T-helper 2 cell treated with Interferon-gamma antibody and Interleukin-4, amounts not matched to agents 100 ng/mL and 5 ng/mL, for 36 hours (primary cell): Measurements from ENCODE around the gene XDH. TPM values are rescaled to one million over a fixed set of nuclear protein-coding genes. Genes with fewer than 3 reads are reported as not detected.

Experiments
- intact Hi-C: fragments of 100-400 bp; cut with micrococcal nuclease; formaldehyde crosslinking; loops from one replicate; pipeline ENCODE4 v1.15.1; 2023
- total RNA-seq: library from RNA; stranded (reverse); gene quantifications from 2 replicates; pipeline ENCODE4 v1.2.3, GENCODE V29; 2022

Gene XDH
- total RNA-seq, 1 donor from 2014 or later = 0.30 TPM

- intact Hi-C loops = no loop called here
These were observed 82.0 kb downstream of the XDH start for GRCh38 chr2:31332521-31332920.

DNA sequence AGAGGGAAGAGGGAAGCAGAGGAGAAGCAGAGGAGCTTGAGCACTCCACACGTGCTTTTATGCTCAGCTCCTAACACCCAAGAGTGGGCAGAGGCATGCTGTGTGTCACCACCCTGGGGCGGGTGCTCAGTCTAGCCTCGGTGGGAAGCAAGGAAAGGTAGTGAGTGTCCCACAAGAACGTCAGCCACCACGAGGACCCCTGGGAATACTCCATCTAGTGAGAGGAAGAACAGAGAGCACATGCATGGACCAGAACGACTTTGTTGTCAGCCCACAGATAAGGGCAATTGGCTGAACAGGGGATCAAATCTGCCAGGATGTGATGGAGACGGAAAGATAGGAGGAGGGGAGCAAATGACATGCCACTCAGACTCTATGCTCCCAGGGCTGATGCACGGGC is 83.4 kb downstream of the XDH start:
- intact Hi-C loops = no loop called here

DNA sequence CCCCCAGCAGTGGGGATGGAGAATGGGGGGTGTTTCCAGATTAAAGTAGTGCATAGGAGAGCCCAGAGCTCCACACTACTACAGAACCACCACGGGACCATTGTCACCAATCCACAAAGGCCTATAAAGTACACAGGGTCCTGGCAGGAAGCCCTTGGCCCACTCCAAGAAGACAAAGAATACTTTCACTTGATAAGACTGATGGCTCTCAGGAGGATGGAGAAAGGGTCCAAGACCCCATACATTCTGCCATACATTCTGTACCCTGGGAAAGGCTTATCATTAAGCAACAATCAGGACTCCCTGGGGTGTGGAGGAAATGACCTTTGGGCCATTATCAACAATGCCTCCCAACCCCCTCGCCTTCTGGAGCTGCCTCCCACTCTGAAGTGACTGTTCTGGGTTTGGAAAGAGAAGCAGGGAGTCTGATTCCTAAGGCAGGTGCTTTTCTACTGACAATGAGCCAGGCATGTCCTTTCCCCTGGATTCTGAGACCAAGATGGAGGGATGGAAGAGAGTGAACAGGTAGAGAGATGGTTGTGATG is 85.4 kb downstream of the XDH start:
- intact Hi-C loops = loop anchor here (10.0 kb wide), 1 partner anchor 1184 kb away; the partner anchor contains the start of gene YPEL5

- intact Hi-C loops = loop anchor here (10.0 kb wide), 1 partner anchor 1183 kb away; the partner anchor contains the start of gene YPEL5
These were observed 86.5 kb downstream of the XDH start for GRCh38 chr2:31328026-31328425.

GRCh38 chr2:31327505-31327904 is 87.0 kb downstream of the XDH start:
- intact Hi-C loops = loop anchor here (10.0 kb wide), 1 partner anchor 1183 kb away; the partner anchor contains the start of gene YPEL5

GRCh38 chr2:31324016-31324633 is 90.4 kb downstream of the XDH start:
- intact Hi-C loops = loop anchor here (5.0 to 10.0 kb wide), 3 partner anchors 92 to 1179 kb away; partner anchors contain the start of genes CAPN14, EHD3 and YPEL5

- intact Hi-C loops = loop anchor here (5.0 to 10.0 kb wide), 3 partner anchors 90 to 1178 kb away; partner anchors contain the start of genes CAPN14, EHD3 and YPEL5
These were observed 92.2 kb downstream of the XDH start for GRCh38 chr2:31322371-31322770.

DNA sequence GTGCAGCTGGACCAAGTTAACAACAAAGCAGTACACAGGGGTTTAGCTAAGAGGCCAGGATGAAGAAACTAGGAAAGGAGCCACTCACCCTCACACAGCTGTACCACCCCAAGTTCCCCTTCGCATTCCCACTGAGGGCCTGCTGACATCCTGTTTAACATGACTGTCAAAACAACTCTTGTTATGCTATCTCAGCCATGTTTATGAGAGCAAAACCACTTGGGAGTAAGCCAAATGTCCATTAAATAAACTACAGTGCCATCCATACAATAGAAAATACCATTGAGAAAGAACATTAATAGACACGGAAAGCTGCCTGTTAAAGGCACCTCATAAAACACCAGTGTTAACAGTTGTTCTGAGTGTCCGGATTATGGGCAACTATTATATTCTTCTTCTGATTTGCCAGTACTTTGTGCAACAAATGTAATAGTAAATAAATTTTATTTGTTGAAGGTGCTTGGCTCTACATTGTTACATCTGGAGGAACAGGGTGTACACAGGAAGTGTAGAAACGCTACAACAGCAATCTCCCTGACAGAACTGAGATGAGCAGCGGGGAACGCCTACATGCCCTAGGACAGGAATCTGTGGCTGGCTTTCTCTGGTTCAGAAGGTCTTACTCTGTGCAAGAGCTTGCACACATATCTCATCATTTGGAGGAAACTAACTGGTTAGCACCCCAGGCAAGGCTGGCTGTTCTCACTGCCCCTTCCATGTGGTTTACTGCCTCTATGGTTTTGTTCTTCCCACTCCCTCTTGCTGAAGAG is 95.0 kb downstream of the XDH start:
- intact Hi-C loops = loop anchor here (5.0 to 10.0 kb wide), 4 partner anchors 87 to 1175 kb away; partner anchors contain the start of genes CAPN14, EHD3 and YPEL5

- intact Hi-C loops = loop anchor here (10.0 kb wide), 1 partner anchor 1154 kb away; no protein-coding TSS in a partner anchor
These were observed 95.9 kb downstream of the XDH start for GRCh38 chr2:31318361-31319336.

GRCh38 chr2:31317396-31317795 is 97.1 kb downstream of the XDH start:
- intact Hi-C loops = loop anchor here (10.0 kb wide), 1 partner anchor 1153 kb away; no protein-coding TSS in a partner anchor

GRCh38 chr2:31314761-31315160 is 99.8 kb downstream of the XDH start:
- intact Hi-C loops = loop anchor here (10.0 kb wide), 1 partner anchor 1150 kb away; no protein-coding TSS in a partner anchor

GRCh38 chr2:31312898-31313297 is 101.6 kb downstream of the XDH start:
- intact Hi-C loops = loop anchor here (10.0 kb wide), 1 partner anchor 1148 kb away; no protein-coding TSS in a partner anchor

GRCh38 chr2:31304816-31305215 is 109.7 kb downstream of the XDH start:
- intact Hi-C loops = no loop called here

- intact Hi-C loops = no loop called here
These were observed 111.5 kb downstream of the XDH start for GRCh38 chr2:31302940-31303563.

DNA sequence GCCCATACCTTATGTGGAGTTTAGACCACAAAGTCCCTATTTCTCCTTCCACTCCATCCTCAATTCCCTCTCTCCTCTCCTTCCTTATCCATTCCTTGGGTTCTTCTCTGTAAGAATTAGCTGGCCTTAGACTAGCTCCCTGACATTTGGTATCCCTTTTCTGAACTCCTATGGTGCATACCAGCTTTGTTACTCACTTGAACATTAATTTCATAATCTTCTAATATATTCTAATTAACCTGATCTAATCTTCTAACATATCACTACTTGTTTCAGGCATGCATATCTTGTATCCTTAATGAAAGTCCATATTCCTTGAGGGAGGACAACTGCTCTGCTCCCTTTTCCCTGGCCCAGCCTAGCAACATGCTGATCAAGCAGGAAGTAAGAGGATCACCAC is 114.2 kb downstream of the XDH start:
- intact Hi-C loops = no loop called here

DNA sequence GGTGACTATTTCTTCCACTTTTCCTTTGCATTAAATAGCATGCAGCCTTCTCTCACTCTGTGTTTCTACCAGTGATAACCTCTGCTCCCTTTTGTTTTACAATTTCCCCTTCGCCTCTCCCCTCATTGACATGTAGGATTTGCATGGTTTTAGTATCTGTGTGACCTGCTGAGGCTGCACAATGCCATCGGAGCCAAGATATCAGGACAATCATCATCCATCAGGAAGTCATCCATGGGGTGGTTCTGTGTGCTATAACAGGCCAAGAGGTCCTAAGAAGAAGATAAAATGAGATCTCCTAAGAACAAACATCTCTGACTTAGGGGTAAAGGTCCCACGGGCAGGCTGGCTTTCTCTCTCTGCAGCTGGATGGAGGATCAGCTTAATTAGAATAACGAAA is 115.0 kb downstream of the XDH start:
- intact Hi-C loops = no loop called here

DNA sequence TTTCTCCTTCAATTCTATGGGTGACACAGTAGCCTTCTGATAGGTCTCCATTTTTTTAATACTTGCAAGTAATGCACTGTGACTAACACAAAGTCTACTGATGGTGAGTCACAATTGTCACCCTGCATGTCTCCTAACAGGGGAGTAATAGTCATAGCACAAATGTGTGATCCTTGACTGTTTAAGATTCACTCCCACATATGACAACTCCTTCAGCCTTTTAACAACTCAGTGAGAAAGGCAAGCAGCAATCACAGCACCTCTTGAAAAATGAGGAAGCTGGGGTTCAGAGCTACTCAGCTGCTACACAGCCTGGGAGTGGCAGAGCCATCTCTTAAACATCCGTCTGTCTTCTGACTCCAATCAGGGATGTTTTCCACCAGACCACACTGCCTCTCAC is 116.8 kb downstream of the XDH start:
- intact Hi-C loops = no loop called here

DNA sequence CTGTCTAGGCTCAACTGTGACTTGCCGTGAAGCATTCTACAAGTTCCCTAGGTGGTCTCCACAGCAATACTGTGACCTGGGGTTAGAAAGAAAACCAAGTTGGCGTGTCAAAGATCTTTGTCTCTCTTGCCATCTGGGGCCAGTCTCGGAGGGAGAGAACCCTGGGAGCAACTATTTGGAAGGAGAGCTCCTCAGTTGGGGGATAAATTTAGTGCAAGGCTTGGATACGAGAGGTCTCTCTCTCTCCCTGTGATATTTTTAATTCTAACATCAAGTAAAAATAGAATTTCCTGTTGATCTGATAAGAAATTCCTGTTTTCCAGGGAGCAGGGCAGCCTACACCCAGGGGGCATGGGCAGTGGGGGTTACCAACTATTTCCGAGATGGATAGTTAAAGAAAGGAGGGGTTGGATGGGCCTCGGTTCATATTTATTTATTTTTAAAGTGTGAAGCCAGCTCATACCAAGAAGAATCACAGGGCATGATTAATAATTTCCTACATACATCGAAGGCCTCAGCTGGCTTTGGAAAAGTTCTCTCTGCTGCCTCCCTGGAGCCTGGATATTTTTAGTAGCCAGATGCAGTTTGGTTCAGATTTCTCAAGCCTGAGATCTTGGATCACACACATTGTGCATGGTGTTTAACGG is 117.8 kb downstream of the XDH start:
- intact Hi-C loops = no loop called here

- intact Hi-C loops = no loop called here
These were observed 120.3 kb downstream of the XDH start for GRCh38 chr2:31294196-31294595.

DNA sequence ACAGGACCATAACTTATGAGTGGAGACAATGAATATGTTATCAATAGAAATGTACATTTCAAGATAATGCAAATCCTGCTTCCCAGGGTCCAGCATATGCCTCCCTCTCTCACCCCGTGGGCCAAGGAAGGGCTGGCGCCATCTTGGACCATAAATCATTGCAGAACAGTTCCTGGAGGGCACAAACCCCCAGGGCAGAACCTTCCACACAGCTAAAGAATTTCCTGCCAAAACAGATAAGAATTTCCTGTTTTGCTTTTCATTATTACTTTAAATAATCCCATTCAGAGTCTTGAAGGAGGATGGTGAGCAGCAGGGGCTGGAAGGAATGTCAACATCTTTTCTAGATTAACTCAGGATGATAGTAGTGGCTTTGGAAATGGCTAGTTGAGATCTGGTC is 126.9 kb downstream of the XDH start:
- intact Hi-C loops = no loop called here
